Kidney epithelial cell (primary cell): ENCODE data around the gene PTTG2. TPM values are rescaled to one million over a fixed set of nuclear protein-coding genes. Genes with fewer than 3 reads are reported as not detected.
"Not testable (repeated sequence)": the region's sequence is repeated elsewhere in the genome, so short reads cannot be mapped to it uniquely, and the experiment has no call there.

Experiments used
- DNase-seq: peaks from one replicate; pipeline ENCODE4 v3.0.0-alpha.2; 2010; ENCODE audit warnings: low read depth
- H3K27me3 ChIP-seq: 2 replicates; pipeline ENCODE4 v1.6.0; 2011; ENCODE audit warnings: low read length; ENCODE audit not compliant: control insufficient read depth, insufficient read depth
- H3K36me3 ChIP-seq: 2 replicates; pipeline ENCODE4 v1.5.1; 2011; ENCODE audit warnings: low read length; ENCODE audit not compliant: control insufficient read depth, insufficient read depth
- H3K4me3 ChIP-seq: 2 replicates; pipeline ENCODE4 v1.5.1; 2011; ENCODE audit warnings: low read depth, mild to moderate bottlenecking, control low read depth, low read length
- CTCF ChIP-seq: IDR thresholded peaks from 2 replicates; pipeline ENCODE4 v1.5.1; 2011; ENCODE audit warnings: mild to moderate bottlenecking, moderate library complexity, low read length, control low read depth, inconsistent platforms; ENCODE audit not compliant: insufficient read depth, poor library complexity, severe bottlenecking
- total RNA-seq: library from RNA; depleted of rRNA; stranded (reverse); fragments of >200 nt; gene quantifications from 2 replicates; pipeline ENCODE4 v1.2.3, GENCODE V29; 2015

The PTTG2 gene
- total RNA-seq, result not detected in 2 replicates

GRCh38 chr4:37960098-37960497 is at the start of gene PTTG2:
Gene PTTG2, plus strand, starts transcription at chr4:37960398. Its CDS starts 37 bp downstream, at chr4:37960435.
- Histone ChIP-seq H3K27me3 (no peaks in the 10 kb centered on the region), H3K36me3 (no peaks in the 10 kb centered on the region), H3K4me3 (no peak within 1 kb of the TSS)
- no peak for TF ChIP-seq CTCF
- DNase-seq, result no peak

GRCh38 chr4:37914539-37914938 is 45.7 kb upstream of the PTTG2 start:
- no peaks in the 10 kb centered on the region for H3K27me3 ChIP-seq
- no peak for DNase-seq
- H3K36me3 ChIP-seq, result no peaks in the 10 kb centered on the region
- no peak for TF ChIP-seq CTCF
- no peak overlapping the region for H3K4me3 ChIP-seq

GRCh38 chr4:37917388-37917787 is 42.8 kb upstream of the PTTG2 start:
- DNase-seq, result no peak
- Histone ChIP-seq H3K4me3 (no peak overlapping the region), H3K27me3 (no peaks in the 10 kb centered on the region), H3K36me3 (no peaks in the 10 kb centered on the region)
- no peak for TF ChIP-seq CTCF

- Histone ChIP-seq H3K4me3 (no peak overlapping the region), H3K36me3 (no peaks in the 10 kb centered on the region), H3K27me3 (no peaks in the 10 kb centered on the region)
- TF ChIP-seq CTCF, result no peak
- no peak for DNase-seq
Measured at GRCh38 chr4:37918653-37919052, 41.5 kb upstream of the PTTG2 start.

- DNase-seq, result no peak
- H3K4me3 ChIP-seq, result no peak overlapping the region
Measured at GRCh38 chr4:37922328-37922727, 37.9 kb upstream of the PTTG2 start.

GRCh38 chr4:37923089-37923488 is 37.1 kb upstream of the PTTG2 start:
- H3K36me3 ChIP-seq, H3K4me3 ChIP-seq, DNase-seq, H3K27me3 ChIP-seq: not testable (repeated sequence)

More at GRCh38 chr4:37922328-37922727, 37.9 kb upstream of the PTTG2 start:
- Histone ChIP-seq H3K36me3 (no peaks in the 10 kb centered on the region), H3K27me3 (no peaks in the 10 kb centered on the region)
- no peak for TF ChIP-seq CTCF
